Sigmoid colon (tissue), 7 donors: Measurements from ENCODE around the gene COX11. TPM values are rescaled to one million over a fixed set of nuclear protein-coding genes. Genes with fewer than 3 reads are reported as not detected.

ENCODE experiments used
- DNase-seq: peaks from one replicate; pipeline ENCODE4 v3.0.0-alpha.2; 2019
- H3K27ac ChIP-seq, 4 donors: fragments of 200-600 bp; sonication (generic); one replicate each; pipeline ENCODE4 v1.5.1; 2016 to 2019; ENCODE audit warnings: mild to moderate bottlenecking in 1 of 4
- H3K27me3 ChIP-seq, 3 donors: fragments of 200-600 bp; sonication (generic); one replicate each; pipeline ENCODE4 v1.5.1; 2019; ENCODE audit warnings: mild to moderate bottlenecking in 1 of 3
- H3K36me3 ChIP-seq, 4 donors: fragments of 200-600 bp; sonication (generic); one replicate each; pipeline ENCODE4 v1.5.1; 2016 to 2019
- H3K4me1 ChIP-seq, 4 donors: fragments of 200-600 bp; sonication (generic); one replicate each; pipeline ENCODE4 v1.5.1; 2017 to 2019
- H3K4me3 ChIP-seq, 4 donors: fragments of 200-600 bp; sonication (generic); one replicate each; pipeline ENCODE4 v1.5.1; 2017 to 2019; ENCODE audit warnings: mild to moderate bottlenecking in 2 of 4, moderate library complexity in 1 of 4
- H3K9me3 ChIP-seq, 4 donors: fragments of 200-600 bp in 3 of 4; sonication (generic) in 3 of 4; one replicate each; pipeline versions ENCODE4 v1.5.1 to v1.6.1; 2013 to 2019
- EP300 ChIP-seq, 4 donors: sonication (generic); formaldehyde crosslinking; IDR thresholded peaks; one replicate each; pipeline ENCODE4 v1.6.1; 2017; ENCODE audit warnings: antibody characterized with exemption in 4 of 4
- POLR2A ChIP-seq, 2 donors: fragments of 450-650 bp; IDR thresholded peaks; one replicate each; pipeline ENCODE4 v1.6.1; 2016; ENCODE audit warnings: antibody characterized with exemption in 2 of 2, mild to moderate bottlenecking in 2 of 2, moderate library complexity in 2 of 2
- POLR2AphosphoS5 ChIP-seq, 4 donors: sonication (generic); formaldehyde crosslinking; IDR thresholded peaks; one replicate each; pipeline ENCODE4 v1.6.1; 2017; ENCODE audit warnings: antibody characterized with exemption in 4 of 4
- WGBS, 2 donors: extraction: QIAGEN DNeasy Blood & Tissue Kit; methylation state at CpG; one replicate each; pipeline ENCODE4 v1.1.7; 2013; 5-methylcytosine and 5-hydroxymethylcytosine counted together
- intact Hi-C: fragments of 100-400 bp; cut with DNase I; formaldehyde crosslinking; loops from one replicate; pipeline ENCODE4 v1.15.1; 2023
- polyA plus RNA-seq, 3 donors: library from polyadenylated mRNA; stranded (reverse); fragments of 200-250 nt; gene quantifications; one replicate each; pipeline ENCODE4 v1.2.3, GENCODE V29; 2013
- total RNA-seq, 4 donors: library from RNA; depleted of rRNA; stranded (reverse); fragments of >200 nt; gene quantifications; one replicate each; pipeline ENCODE4 v1.1.0, GENCODE V29; 2016
- TF ChIP-seq, protein P1 (sequence below), 4 experiments: fragments of 450-650 bp in 3 of 4; fragments of 200-600 bp in 1 of 4; IDR thresholded peaks; one replicate each; pipeline ENCODE4 v1.5.1; 2016 to 2019; ENCODE audit warnings: antibody characterized with exemption in 4 of 4, mild to moderate bottlenecking in 3 of 4, moderate library complexity in 2 of 4
- donor health status: healthy with polysubstance abuse.
- donor health status: Bipolar disorder and iron deficiency.
- donor health status: healthy.

The COX11 gene
- total and polyA plus RNA-seq, 7 donors: 20.4 to 96.3 (median 43.0) TPM

DNA sequence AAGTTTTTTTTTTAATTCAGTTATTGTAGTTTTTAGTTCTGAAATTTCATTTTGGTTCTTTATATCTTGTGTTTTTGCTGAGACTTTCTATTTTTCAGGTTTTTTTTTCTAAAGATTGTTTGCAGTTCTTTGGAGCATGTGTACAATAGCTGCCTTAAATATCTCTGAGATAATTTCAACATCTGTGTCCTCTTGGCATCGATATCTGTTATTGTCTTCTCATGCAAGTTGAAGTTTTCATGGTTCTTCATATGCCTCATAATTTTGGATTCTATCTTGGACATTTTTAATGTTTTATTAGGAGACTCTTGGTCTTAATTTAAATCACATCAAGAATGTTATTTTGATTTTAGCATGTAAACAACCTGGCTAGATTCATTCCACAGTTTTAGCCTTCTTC lies 22.8 kb downstream of the COX11 start:
- H3K9me3 ChIP-seq: no peaks in the 10 kb centered on the region
- no peak for DNase-seq
- H3K27me3 ChIP-seq: no peaks in the 10 kb centered on the region
- no peaks in the 10 kb centered on the region for H3K36me3 ChIP-seq
- H3K27ac ChIP-seq: no peak overlapping the region
- intact Hi-C loops: no loop called here
- H3K4me3 ChIP-seq: no peak overlapping the region
- TF ChIP-seq, protein P1, sequence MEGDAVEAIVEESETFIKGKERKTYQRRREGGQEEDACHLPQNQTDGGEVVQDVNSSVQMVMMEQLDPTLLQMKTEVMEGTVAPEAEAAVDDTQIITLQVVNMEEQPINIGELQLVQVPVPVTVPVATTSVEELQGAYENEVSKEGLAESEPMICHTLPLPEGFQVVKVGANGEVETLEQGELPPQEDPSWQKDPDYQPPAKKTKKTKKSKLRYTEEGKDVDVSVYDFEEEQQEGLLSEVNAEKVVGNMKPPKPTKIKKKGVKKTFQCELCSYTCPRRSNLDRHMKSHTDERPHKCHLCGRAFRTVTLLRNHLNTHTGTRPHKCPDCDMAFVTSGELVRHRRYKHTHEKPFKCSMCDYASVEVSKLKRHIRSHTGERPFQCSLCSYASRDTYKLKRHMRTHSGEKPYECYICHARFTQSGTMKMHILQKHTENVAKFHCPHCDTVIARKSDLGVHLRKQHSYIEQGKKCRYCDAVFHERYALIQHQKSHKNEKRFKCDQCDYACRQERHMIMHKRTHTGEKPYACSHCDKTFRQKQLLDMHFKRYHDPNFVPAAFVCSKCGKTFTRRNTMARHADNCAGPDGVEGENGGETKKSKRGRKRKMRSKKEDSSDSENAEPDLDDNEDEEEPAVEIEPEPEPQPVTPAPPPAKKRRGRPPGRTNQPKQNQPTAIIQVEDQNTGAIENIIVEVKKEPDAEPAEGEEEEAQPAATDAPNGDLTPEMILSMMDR (IDR thresholded peaks at IDR 0.05): no peak
- TF ChIP-seq POLR2AphosphoS5 (IDR thresholded peaks at IDR 0.05): no peak
- TF ChIP-seq POLR2A (IDR thresholded peaks at IDR 0.05): no peak
- TF ChIP-seq EP300 (IDR thresholded peaks at IDR 0.05): no peak
- 90 to 94% methylated on average over 1 of the region's 1 CpG for WGBS, 2 donors
- no peaks in the 10 kb centered on the region for H3K4me1 ChIP-seq

DNA sequence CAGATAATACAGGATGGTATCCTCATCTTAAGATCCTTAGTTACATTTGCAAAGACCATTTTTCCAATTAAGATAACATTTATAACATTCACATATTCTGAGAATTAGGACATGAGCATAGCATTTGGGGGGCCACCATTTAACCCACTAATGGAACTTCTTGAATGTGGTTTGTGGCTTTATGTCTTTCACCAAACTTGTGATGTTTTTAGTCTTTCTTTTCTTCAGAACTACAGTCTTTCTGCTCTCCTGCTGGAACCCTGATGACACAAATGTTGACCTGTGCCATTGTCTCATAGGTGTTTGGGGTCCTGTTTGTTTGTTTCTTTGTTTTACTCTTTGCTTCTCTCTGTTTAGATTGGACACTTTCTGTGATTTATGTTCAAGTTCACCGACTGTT lies 23.2 kb downstream of the COX11 start:
- TF ChIP-seq POLR2AphosphoS5 (IDR thresholded peaks at IDR 0.05) (no peak), EP300 (IDR thresholded peaks at IDR 0.05) (no peak), POLR2A (IDR thresholded peaks at IDR 0.05) (no peak)
- TF ChIP-seq, protein P1 (IDR thresholded peaks at IDR 0.05): no peak
- H3K27me3 ChIP-seq: no peaks in the 10 kb centered on the region
- WGBS, 2 donors: 42 to 81% methylated on average over 1 of the region's 1 CpG
- H3K27ac ChIP-seq: no peak overlapping the region
- H3K4me1 ChIP-seq: no peaks in the 10 kb centered on the region
- no peaks in the 10 kb centered on the region for H3K9me3 ChIP-seq
- H3K4me3 ChIP-seq: no peak overlapping the region
- no peak for DNase-seq
- peaks cover 0 to 4% (median 0%) of the 10 kb centered on the region in 4 donors for H3K36me3 ChIP-seq
- intact Hi-C loops: no loop called here

DNA sequence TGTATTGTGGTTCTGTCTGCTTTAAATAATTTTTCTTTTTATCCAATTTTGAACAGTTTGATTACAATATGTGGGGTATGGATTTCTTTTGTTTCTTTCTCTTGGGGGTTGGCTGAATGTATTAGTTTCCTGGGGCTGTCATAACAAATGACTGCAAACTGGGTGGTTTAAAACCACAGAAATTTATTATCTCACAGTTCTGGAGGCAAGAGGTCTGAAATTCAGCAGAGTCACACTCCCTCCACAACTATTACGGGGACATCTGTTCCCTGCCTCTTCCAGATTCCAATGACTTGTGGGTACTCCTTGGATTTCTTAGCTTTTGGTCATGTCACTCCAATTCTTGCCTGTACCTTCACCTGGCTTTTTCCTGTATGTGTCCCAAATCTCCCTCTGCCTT lies 23.7 kb downstream of the COX11 start:
- no peak for DNase-seq
- no peak overlapping the region for H3K4me3 ChIP-seq
- intact Hi-C loops: no loop called here
- H3K9me3 ChIP-seq: no peaks in the 10 kb centered on the region
- 47 to 79% methylated on average over 1 of the region's 1 CpG for WGBS, 2 donors
- TF ChIP-seq EP300 (IDR thresholded peaks at IDR 0.05) (no peak), POLR2AphosphoS5 (IDR thresholded peaks at IDR 0.05) (no peak), POLR2A (IDR thresholded peaks at IDR 0.05) (no peak)
- TF ChIP-seq, protein P1 (IDR thresholded peaks at IDR 0.05): no peak
- H3K27ac ChIP-seq: no peak overlapping the region
- no peaks in the 10 kb centered on the region for H3K4me1 ChIP-seq
- peaks cover 0 to 7% (median 1%) of the 10 kb centered on the region in 4 donors for H3K36me3 ChIP-seq
- no peaks in the 10 kb centered on the region for H3K27me3 ChIP-seq

DNA sequence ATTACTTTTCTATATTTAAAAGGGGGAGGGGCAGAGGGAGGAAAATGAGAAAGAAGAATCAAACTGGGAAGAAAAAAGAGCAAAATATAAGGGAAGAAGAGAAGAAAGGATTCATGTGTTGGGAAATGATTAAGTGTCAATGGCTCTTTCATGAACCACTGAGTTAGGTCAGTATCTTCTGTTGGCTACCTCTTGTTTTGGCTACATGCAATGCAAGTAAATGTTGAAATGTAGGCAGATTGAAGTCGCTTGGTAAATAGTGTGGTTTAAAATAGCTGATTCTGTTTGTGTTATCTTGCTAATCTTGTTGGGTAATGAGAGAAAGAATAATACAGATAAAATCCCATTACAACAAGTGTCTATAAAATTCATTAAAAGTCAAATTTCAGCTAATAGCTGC lies 27.2 kb downstream of the COX11 start:
- peaks cover 0 to 38% (median 15%) of the 10 kb centered on the region in 4 donors for H3K36me3 ChIP-seq
- no peaks in the 10 kb centered on the region for H3K9me3 ChIP-seq
- no peak overlapping the region for H3K27ac ChIP-seq
- WGBS, 2 donors: 89 to 91% methylated on average over 1 of the region's 1 CpG
- no peak overlapping the region for H3K4me3 ChIP-seq
- no peaks in the 10 kb centered on the region for H3K27me3 ChIP-seq
- H3K4me1 ChIP-seq: no peaks in the 10 kb centered on the region
- intact Hi-C loops: no loop called here
- TF ChIP-seq POLR2AphosphoS5 (IDR thresholded peaks at IDR 0.05) (no peak), POLR2A (IDR thresholded peaks at IDR 0.05) (no peak), EP300 (IDR thresholded peaks at IDR 0.05) (no peak)
- TF ChIP-seq, protein P1 (IDR thresholded peaks at IDR 0.05): no peak
- DNase-seq: no peak

DNA sequence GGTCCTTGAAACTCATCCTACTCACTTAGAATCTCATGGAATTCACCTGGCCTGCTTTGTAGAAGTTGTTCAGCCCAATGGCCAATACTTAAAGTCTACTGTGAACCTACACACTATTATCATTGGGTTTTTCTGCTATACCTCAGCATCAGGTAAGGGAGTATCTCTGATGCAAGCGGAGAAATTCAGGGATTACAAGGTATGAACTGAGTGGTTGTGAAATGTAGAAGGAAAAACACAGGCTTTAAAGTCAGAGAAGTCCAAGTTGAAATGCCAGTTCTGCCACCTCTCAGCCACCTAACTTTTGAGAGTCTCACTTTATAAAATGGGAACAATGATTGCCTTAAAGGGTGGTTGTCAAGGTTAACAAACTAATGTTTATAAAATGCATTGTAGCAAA lies 31.0 kb downstream of the COX11 start:
- WGBS, 2 donors: 93 to 97% methylated on average over 1 of the region's 1 CpG
- Histone ChIP-seq H3K36me3 (peaks cover 0 to 70% (median 28%) of the 10 kb centered on the region in 4 donors), H3K4me3 (no peak overlapping the region), H3K4me1 (no peaks in the 10 kb centered on the region), H3K27me3 (no peaks in the 10 kb centered on the region), H3K27ac (no peak overlapping the region), H3K9me3 (no peaks in the 10 kb centered on the region)
- intact Hi-C loops: no loop called here
- no peak for DNase-seq
- no peak for TF ChIP-seq POLR2AphosphoS5 (IDR thresholded peaks at IDR 0.05)
- TF ChIP-seq, protein P1 (IDR thresholded peaks at IDR 0.05): no peak
- no peak for TF ChIP-seq POLR2A (IDR thresholded peaks at IDR 0.05)
- no peak for TF ChIP-seq EP300 (IDR thresholded peaks at IDR 0.05)
